ENCODE data around the gene IGFLR1.
"Not testable (repeated sequence)": the region's sequence is repeated elsewhere in the genome, so short reads cannot be mapped to it uniquely, and the experiment has no call there.

IGFLR1 gene

DNA sequence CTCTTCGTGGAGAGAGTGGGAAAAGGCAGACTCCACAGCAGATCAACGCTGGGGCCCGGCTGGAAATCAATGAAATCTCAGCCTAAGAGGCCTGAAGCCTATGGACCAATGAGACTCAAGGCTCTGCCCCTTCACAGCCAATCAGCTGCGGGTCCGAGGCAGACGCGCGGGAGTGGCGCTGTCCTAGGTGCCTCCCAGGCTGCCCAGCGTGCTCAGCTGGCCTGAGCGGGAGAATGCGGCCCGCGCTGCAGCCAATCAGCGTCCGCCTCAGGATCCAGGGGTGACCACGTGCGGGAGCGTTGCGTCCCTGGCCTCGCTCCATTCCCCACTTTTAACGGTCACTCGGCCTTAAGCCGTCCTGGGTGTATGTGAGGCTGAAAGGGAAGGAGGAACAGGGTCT is 38.0 kb downstream of the IGFLR1 start, which contains the start of gene ZBTB32:
TSS of gene ZBTB32 (plus strand) at position 341 of the 400 bp plus-strand sequence. CDS start 10,069 bp downstream, outside the sequence.
- no peak for DNase-seq (ENCODE audit: low spot score)

GRCh38 chr19:35703343-35703742 is 38.9 kb downstream of the IGFLR1 start:
- no peak for DNase-seq (ENCODE audit: low spot score)

DNA sequence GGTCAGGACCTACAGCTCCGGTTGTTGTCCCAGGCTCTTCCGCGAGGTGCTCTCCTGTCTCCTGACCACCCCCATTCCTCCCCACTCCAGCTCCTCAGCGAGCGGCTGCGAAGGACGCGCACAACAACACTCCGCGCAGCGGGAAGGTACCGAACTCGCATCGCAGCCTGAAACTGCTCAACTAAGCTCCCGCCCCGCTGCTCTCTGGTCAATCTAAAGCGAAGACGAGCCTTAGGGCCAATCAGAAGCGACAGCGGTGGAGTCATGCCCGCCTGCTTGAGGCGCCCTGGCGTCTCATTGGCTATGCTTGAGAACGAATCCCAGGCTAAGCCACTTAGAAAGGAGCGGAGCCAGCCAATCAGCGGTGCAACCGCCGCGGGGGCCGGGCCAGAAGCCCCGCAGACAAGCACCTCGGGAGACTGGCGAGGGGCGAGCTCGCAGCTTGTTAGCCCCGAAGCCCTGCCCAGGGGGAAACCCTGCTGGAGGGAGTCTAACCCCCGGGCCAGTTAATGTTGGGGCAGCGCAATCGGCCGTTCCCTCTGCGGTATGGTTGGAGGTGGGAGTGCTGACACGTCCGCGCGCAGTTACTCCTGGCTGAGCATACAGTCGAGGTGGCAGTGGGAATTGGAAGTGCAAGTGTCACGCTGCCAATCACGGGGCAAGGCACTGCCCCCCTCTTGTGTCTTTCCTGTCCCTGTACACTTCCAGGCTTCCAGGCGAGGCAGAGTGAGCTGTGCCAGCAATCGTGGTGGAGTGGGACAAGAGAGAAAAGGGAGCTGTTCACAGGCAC is 39.8 kb downstream of the IGFLR1 start:
- peak; percentile 89 for DNase-seq (ENCODE audit: low spot score)

DNA sequence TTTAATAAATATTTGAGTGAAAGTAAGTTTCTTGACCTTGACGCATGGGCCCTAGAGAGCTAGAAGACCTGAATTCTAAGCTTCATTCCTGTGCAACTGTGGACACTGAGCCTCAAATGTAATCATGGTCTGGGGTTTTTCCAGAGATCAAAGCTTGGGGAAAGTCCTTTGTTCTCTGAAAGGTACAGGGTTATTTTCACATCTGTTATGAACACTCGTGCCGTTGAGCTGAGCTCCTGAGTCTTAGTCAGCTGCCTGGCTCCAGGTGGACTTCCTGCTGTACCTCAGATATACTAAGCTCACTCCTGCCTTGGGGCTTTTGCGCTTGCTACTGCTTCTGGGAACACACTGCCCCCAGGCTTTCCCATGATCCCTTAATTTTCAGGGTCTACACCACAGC is 45.4 kb downstream of the IGFLR1 start:
- DNase-seq (ENCODE audit: low spot score), result no peak

DNA sequence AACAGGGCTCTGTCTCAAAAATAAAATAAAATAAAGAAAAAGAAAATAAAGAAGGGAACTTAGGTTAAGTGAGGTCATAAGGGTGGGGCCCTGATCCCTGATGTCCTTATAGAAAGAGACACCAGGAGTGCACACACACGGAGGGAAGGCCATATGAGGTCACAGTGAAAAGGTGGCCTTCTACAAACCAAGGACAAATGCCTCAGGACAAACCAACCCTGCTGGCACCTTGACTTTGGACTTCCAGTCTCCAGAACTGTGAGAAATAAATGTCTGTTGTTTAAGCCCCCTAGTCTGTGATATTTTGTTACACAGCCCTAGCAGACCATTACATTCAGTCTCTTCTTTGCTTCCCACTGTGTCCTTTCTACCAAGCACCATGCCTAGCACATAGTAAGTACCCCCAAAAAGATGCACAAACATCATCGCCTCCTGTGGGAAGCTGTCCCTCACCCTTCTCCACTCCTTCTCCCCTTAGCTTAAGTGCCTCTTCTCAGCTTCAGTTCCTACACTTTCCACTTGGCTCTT is 46.3 kb downstream of the IGFLR1 start:
- no peak for DNase-seq (ENCODE audit: low spot score)

GRCh38 chr19:35693835-35694599 is 48.2 kb downstream of the IGFLR1 start:
- peak; percentile 85 for DNase-seq (ENCODE audit: low spot score)

DNA sequence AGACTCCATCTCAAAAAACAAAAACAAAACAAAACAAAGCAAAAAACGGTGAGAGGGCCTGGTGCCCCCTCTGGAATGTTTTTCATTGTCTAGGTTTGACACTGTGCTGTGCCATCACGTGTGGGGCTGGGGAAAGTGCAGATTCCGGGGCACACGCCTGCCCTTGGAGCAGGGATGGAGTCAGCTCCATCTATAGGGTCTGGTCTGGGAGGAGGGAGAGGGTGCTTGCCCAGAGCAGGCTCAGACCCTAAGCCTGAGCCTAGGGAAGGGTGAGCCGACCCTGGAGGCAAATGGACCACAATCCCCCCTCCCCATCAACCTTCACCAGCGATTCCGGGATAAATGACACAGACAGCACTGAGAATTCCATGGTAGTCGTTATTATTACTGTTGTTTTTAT is 48.8 kb downstream of the IGFLR1 start:
- no peak for DNase-seq (ENCODE audit: low spot score)

- no peak for DNase-seq (ENCODE audit: low spot score)
These were observed 50.2 kb downstream of the IGFLR1 start for GRCh38 chr19:35692010-35692409.

DNA sequence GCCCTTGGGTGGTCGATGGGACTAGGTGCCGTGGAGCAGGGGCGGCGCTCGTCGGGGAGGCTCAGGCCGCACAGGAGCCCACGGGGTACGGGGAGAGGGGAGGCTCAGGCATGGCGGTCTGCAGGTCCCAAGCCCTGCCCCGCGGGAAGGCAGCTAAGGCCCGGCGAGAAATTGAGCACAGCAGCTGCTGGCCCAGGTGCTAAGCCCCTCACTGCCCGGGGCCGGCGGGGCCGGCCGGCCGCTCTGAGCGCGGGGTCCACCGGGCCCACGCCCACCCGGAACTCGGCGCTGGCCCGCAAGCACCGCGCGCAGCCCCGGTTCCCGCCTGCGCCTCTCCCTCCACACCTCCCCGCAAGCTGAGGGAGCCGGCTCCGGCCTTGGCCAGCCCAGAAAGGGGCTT is 51.1 kb downstream of the IGFLR1 start:
- not testable (repeated sequence) for DNase-seq (ENCODE audit: low spot score)

DNA sequence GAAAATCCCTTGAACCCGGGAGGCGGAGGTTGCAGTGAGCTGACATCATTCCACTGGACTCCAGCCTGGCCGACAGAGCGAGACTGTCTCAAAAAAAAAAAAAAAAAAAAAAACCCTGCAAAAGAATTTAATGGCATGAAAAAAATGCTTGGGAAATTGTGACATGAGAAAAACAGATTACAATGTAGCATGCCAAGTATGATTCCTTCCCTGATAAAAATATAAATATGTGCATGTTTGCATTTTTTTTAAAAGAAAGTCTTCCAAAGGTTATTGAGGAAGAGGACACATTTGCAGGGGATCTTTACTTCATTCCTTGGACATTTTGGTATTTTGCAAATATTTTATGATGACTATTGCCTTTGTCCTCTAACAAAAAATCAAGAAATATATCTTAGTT is 52.4 kb downstream of the IGFLR1 start:
- no peak for DNase-seq (ENCODE audit: low spot score)

All from left forelimb (tissue), 1 donor.